ENCODE data around the gene BCAM.
"Not testable (repeated sequence)": the region's sequence is repeated elsewhere in the genome, so short reads cannot be mapped to it uniquely, and the experiment has no call there.

Gene BCAM, protein sequence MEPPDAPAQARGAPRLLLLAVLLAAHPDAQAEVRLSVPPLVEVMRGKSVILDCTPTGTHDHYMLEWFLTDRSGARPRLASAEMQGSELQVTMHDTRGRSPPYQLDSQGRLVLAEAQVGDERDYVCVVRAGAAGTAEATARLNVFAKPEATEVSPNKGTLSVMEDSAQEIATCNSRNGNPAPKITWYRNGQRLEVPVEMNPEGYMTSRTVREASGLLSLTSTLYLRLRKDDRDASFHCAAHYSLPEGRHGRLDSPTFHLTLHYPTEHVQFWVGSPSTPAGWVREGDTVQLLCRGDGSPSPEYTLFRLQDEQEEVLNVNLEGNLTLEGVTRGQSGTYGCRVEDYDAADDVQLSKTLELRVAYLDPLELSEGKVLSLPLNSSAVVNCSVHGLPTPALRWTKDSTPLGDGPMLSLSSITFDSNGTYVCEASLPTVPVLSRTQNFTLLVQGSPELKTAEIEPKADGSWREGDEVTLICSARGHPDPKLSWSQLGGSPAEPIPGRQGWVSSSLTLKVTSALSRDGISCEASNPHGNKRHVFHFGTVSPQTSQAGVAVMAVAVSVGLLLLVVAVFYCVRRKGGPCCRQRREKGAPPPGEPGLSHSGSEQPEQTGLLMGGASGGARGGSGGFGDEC

DNA sequence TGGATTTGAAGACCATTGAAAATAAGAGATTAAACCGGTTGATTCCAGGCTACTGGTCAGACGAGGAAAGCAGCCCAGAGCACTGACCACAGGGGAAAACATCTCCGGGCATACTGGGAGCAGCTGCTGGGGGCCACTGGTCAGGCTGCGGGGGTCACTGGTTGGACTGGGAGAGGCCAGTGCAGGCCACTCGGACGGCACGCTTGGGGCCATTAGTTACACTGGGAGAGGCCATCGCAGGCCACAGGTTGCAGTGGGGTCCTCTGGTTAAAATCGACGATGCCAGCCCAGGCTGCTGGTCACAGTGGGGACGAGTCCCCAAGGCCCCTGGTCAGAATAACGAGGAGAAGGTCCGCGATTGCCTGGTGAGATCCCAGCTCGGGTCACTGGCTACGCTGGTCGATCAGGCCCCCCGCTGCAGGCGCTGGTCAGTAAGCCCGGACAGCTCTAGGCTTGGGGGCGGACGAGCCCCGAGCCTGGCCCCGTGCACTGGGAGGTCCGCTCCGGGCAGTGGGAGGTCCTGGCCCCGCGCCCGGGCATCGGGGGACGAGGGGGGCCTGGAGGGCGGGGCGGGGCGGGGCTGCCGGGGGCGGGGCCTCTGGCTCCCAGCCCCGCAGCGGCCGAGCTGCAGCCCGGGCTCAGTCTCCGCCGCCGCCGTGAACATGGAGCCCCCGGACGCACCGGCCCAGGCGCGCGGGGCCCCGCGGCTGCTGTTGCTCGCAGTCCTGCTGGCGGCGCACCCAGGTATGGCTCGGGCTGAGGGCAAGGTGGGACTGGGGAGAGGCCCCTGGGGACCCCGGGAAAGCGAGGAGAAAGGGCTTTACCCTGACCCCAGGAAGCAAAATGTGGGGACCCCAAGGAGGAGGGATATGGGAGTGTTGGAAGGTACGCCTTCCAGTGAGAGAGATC is at the start of gene BCAM:
BCAM (plus strand) TSS at position 641 of the 909 bp plus-strand sequence; CDS start at position 663, 22 bp downstream.
- peak; percentile 79 for DNase-seq (ENCODE audit: low read depth)

DNA sequence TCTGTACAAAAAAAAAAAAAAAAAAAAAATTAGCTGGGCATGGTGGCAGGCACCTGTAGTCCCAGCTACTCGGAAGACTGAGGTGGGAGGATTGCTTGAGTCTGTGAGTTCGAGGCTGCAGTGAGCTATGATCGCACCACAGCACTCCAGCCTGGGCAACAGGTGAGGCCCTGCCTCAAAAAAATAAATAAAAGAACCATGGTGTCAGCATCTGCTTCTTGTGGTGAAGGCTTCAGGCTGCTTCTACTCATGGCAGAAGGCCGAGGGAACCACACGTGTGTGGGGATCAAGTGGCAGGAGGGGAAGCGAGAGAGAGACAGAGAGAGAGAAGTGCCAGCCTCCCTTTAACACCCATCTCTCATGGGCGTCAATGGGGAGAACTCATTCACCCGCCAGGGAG is 46.9 kb upstream of the BCAM start:
- no peak for DNase-seq (ENCODE audit: low read depth)

DNA sequence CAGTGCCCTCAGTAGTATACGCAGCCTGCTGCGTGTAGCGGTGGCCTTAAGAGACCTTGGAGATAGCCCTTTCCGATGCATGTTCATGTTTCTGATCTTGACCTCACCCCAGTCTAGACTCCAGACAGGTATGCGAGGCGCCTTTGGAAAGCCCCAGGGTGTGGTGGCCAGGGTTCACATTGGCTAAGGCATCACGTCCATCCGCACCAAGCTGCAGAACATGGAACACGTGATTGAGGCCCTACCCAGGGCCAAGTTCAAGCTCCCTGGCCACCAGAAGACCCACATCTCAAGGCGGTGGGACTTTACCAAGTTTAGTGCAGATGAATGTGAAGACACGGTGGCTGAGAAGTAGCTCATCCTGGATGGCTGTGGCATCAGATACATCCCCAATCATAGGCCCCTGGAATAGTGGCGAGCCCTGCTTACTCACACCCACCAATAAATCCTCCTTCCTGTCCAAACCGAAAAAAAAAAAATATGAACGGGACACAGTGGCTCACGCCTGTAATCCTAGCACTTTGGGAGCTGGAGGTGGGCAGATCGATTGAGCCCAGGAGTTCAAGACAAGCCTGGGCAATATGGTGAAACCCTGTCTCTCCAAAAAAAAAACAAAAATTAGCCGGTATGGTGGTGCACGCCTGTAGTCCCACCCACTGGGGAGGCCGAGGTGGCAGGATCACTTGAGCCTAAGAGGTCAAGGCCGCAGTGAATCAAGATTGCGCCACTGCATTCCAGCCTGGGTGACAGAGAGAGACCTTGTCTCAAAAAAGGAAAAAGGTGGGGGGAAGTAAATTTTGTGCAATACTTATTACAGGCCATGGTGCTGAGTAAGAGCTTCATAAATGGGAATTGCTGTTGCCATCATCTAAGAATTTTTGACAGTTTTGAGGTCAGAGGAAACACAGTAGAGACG is 43.6 kb upstream of the BCAM start:
- peak; percentile 49 for DNase-seq (ENCODE audit: low read depth)

DNA sequence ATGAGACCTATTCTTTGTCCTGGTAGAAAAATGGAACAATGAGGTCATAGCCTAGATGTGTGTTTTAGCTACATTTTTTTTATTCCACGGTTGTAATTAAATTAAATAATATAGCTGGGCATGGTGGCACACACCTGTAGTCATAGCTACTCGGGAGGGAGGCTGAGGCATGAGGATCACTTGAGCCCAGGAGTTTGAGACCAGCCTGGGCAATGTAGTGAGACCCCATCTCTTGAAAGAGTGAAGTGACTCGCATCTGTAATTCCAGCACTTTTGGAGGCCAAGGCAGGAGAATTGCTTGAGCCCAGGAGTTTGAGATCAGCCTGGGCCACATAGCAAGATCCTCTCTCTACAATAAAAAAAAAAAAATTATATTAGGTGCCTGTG is 43.0 kb upstream of the BCAM start:
- DNase-seq (ENCODE audit: low read depth): no peak

DNA sequence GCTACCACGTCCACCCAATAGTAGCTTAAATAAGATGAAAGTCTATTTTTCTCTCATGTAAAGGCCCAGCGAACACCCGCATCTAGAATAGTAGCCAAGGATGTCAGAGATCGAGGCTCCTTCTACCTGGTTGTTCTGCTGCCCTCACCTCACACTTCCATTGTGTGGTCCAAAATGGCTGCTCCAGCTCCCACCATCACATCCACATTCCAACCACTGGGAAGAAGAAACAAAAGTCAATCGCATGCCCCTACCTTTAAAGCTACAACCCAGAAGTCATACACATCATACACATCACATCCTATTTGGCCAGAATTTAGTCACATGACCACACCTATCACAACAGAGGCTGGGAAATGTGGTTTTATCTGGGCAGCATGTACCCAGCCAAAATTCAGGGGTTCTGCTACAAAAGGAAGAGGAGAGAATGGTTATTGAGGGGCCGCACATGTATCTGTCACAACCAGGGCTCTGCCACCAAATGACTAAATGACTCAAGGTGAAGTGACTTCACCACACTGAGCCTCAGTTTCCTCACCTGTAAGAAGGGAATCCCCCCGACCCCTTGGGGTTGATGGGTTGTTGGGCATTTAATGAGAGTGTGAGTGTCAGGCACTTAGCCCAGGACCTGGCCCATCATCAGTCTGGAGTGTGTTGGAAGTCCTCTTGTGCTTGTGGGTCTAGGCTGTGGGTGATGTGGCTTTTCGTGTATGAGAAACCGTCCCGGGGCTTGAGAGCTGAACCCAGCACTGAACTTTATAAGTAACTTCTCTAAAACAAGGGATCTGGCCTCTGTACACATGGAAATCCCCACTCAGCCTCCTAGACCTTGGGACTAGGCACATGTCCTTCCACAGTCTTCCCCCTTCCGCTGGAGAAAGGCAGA is 41.4 kb upstream of the BCAM start:
- DNase-seq (ENCODE audit: low read depth): no peak

DNA sequence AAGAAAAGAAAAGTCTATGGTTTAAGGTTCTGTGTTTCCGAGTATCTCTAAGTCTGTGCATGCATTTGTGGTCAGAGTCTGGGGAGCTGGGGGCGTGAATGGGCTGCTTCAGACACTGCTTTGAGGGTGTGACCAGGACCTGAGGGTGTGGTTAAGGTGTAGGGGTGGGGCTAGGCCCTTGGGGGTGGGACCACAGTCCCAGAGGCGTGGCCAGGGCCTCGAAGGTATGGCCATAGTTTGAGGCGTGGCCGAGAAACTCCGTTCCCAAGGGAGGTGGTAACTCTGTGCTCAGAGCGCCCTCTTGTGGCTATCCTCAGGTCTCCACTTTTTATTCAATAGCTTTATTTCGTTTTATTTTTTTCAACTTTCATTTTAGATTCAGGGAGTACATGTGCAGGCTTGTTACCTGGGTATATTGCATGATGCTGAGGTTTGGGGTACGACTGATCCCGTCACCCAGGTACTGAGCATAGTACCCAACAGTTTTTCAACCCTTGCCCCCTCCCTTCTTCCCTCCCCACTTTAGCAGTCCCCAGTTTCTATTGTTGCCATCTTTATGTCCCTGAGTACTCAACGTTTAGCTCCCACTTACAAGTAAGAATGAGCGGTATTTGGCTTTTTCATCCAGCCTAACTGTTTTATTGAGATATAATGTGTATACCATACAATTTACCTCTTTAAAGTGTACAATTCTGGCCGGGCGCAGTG is 38.2 kb upstream of the BCAM start:
- peak; percentile 94 for DNase-seq (ENCODE audit: low read depth)

DNA sequence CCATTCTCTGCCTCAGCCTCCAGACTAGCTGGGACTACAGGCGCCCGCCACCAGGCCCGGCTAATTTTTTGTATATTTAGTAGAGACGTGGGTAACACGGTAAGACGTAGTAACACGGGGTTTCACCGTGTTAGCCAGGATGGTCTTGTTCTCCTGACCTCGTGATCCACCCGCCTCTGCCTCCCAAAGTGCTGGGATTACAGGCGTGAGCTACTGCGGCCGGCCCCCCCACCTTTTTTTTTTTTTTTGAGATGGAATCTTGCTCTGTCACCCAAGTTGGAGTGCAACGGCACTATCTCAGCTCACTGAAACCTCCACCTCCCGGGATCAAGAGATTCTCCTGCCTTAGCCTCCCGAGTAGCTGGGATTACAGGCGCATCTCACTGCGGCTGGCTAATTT is 36.8 kb upstream of the BCAM start:
- DNase-seq (ENCODE audit: low read depth): not testable (repeated sequence)

DNA sequence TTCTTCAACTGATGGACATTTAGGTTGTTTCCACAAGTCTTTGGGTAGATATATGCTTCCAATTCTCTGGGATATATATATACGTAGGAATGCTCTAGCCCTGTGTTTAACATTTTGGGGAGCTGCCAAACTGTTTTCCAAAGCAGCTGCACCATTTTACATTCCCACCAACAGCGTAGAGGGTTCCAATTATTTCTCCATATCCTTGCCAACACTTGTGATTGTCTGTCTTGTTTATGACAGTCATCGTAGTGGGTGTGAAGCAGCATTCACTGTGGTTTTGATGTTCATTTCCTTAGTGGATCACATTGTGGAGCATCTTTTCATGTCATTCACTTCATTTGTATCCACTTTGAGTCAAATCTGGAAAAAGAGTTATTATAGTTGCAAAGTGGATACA is 35.9 kb upstream of the BCAM start:
- peak; percentile 38 for DNase-seq (ENCODE audit: low read depth)

DNA sequence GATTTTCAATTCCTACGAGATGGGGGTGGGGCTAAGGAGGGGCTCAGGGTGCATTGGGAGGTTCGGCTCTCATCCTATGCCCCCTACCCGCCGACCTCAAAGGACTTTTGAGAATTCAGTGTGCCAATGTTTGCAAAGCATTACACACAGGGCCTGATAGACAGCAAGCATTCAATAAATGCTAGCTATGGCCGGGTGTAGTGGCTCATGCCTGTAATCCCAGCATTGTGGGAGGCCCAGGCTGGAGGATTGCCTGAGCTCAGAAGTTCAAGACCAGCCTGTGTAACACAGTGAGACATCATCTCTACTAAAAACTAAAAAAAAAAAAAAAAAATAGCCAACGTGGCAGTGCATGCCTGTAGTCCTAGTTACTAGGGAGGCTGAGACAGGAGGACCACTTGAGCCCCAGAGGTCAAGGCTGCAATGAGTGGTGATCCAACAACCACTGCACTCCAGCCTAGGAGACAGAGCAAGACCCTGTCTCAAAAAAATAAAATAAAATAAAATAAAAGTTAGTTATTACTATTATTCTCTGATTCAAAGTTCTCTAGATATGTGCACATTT is 33.1 kb upstream of the BCAM start:
- no peak for DNase-seq (ENCODE audit: low read depth)

DNA sequence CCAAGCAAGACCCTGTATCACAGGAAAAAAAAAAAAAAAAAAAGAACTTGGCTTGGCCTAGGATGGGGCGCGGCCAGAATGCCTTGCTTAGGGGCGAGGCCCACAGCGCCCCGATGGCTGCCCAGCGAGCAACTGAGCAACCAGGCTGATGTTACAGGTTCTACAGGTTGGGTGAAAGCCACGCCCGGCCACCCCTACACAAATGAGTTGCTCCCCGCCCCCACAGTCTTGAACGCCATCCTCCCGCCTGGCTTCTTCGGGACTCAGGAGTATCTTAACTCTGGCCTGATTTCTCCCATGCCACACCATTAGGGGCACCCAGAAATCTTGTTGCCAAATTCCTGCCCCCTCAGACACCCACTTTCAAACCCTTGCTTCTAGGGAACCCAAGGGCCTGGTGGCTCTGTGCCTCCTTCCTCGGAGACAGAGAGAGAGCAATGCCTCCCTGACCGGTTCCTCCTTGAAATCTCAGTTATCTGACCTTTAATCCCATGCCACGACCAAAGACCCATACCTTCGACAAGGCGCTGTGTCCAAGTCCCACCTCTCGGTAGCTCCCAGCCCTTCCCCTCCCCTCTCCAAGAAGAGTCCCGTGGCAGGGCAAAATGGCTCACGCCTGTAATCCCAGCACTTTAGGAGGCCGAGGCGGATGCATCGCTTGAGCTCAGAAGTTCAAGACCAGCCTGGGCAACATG is 32.4 kb upstream of the BCAM start:
- no peak for DNase-seq (ENCODE audit: low read depth)

DNA sequence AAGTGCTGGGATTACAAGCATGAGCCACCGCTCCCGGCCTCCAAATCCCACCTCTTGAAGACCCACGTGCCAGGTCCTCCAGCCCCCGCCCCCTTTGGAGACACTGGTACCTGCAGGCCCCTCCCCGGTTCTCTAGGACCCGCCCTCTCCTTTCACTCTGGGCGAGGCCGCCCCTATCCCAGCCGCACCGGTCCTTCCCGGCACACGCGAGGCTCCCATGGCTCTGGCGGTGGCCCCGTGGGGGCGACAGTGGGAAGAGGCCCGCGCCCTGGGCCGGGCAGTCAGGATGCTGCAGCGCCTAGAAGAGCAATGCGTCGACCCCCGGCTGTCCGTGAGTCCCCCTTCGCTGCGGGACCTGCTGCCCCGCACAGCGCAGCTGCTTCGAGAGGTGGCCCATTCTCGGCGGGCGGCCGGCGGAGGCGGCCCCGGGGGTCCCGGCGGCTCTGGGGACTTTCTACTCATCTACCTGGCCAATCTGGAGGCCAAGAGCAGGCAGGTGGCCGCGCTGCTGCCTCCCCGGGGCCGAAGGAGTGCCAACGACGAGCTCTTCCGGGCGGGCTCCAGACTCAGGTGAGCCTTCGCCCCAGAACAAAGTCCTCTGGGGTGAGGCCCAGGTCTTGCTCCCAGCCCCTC is 31.1 kb upstream of the BCAM start, which contains the start of gene CBLC:
CBLC (plus strand) TSS at position 176 of the 633 bp plus-strand sequence; CDS start at position 218, 42 bp downstream.
- no peak for DNase-seq (ENCODE audit: low read depth)

DNA sequence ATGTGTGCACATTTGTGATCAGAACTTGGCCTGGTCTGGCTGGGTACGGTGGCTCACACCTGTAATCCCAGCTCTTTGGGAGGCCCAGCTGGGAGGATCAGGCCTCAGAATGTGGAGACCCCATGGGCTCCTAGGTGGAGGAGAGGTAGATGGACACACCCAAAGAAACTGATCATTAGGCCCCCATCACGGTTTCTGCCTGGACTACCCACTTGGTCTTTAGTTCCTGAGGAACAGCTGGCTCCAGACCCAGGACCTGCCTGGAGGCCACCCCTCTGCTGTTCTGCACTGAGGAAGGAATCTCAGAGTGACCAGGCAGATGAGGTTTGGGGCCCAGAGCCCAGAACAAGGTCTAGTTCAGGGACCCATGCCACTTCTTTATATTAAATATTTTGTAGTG is 29.8 kb upstream of the BCAM start:
- no peak for DNase-seq (ENCODE audit: low read depth)

DNA sequence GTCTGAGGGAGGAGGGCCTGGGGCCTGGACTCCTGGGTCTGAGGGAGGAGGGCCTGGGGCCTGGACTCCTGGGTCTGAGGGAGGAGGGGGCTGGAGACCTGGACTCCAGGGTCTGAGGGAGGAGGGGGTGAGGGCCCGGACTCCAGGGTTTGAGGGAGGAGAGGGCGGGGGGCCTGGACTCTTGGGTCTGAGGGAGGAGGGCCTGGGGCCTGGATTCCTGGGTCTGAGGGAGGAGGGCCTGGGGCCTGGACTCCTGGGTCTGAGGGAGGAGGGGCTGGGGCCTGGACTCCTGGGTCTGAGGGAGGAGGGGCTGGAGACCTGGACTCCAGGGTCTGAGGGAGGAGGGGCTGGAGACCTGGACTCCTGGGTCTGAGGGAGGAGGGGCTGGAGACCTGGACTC is 27.2 kb upstream of the BCAM start:
- DNase-seq (ENCODE audit: low read depth): not testable (repeated sequence)

DNA sequence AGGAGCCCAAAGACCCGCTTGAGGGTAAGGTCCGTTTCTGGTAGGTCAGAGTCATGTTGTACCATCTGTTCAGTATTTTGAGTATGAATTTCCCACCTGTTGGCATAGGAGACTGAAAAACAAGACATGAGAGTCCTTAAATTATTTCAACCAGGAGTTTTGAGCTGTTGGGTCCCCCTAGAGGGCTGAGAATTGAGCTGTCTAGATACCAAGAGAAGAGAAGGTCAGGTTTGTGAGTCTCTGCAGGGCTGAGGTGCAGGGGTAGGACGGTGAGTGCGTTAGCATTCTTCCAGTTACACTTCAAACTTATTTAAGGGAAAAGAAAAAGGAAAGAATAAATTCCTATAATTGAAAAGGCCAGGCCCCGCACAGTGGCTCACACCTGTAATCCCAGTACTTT is 26.2 kb upstream of the BCAM start:
- DNase-seq (ENCODE audit: low read depth): no peak

DNA sequence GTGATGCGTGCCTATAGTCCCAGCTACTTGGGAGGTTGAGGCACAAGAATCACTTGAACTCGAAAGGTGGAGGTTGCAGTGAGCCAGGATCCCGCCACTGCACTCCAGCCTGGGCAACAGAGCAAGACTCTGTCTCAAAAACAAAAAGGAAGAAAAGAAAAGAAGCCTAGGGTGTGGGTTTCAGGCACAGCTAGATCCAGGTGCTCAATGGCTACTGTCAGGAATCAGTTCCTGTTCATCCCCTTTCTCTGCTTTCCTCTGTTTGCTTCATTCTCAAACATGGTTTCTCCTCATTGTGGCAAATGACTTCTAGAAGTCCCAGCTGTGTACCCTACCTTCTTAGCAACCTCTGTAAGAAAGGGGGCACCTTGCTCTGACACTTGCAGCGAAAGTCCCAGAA is 25.4 kb upstream of the BCAM start:
- no peak for DNase-seq (ENCODE audit: low read depth)

DNA sequence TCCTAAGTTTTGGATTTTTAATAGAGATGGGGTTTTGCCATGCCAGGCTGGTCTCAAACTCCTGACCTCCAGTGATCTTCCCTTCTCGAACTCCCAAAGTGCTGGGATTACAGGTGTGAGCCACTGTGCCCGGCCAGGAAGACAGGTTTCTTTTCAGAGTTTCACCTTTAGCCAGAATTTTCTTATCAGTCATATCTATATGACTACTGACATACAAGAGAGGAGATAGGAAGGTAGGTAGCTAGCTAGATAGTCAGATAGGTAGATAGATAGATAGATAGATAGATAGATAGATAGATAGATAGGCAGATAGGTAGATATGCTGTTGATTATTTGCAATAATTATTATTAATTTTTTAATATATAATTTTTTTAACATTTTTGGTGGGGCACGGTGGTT is 23.6 kb upstream of the BCAM start:
- DNase-seq (ENCODE audit: low read depth): no peak

DNA sequence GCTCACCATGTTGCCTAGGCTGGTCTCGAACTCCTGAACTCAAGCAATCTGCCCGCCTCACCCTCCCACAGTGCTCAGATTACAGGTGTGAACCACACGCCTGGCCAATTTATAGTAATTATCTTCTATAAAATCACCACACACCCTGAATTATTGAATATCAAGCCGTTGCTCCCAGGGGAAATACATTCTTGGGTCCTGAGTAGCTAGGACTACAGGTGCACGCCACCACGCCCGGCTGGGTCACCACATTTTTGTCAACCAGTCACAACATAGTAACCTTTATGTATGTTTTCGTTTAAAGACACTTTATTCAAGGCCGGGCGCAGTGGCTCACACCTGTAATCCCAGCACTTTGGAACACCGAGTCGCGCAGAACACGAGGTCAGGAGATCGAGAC is 22.9 kb upstream of the BCAM start:
- no peak for DNase-seq (ENCODE audit: low read depth)

DNA sequence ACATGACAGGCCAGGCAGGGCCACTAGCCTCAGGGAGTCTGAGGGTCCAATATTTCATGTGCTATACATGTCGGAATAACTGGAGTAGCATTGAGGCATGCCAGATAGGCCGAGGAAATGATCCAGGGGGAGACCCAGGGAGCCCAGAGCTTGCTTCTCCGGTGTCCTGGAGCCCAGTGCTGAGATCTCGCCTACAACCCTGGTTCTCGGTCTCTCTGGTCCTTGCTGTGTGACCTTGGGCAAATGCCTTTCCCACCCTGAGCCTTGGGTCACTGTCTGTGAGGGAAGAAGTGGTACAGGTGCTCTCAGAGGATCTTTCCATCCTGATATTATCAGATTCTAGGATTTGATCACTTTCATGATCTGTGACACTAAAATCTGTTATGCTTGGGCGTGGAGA is 19.9 kb upstream of the BCAM start:
- DNase-seq (ENCODE audit: low read depth): no peak
